Fibroblast of skin of back (primary cell): ENCODE measurements around the gene COPB2.

Source experiments
- DNase-seq: peaks from one replicate; pipeline ENCODE4 v3.0.0-alpha.2; 2013

Gene COPB2

DNA sequence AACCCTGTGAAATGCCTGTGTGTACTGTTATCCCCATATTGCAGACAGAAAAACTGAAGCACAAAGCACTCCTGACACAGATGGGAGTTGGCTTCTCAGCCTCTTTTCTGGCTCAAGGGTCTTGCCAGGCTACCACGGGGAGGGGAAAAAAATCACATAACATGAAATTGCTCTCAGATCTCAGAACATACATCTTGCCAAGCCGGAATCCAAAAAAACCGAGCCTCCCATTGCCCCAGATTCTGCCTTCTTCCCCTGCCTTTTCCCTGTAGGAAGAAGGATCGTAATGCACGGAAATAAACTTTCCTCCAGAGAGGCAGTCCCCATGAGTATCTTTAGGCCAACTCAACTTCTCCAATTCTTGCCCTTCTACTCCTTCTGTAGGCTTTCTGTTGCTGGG is 62.2 kb downstream of the COPB2 start:
- no peak for DNase-seq

DNA sequence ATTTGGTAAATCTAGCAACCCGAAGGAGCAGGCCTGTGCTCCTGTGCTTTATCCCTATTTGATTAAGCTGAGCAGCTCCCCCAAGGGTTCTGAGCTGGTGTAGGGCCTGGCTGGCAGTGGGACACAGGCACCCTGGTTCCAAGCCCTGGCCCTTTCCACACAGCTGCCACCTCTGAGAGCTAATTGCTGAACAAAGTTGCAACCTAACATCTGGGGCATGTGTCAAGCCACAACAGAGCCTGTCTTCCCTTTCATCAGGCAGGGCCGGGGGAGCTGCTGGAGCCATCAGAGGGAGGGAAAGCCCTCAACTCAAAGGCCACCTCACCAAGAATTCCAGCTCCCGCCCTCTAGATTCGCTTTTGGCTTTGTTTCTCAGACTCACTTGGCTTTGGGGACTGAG is 62.7 kb downstream of the COPB2 start:
- DNase-seq, result no peak

DNA sequence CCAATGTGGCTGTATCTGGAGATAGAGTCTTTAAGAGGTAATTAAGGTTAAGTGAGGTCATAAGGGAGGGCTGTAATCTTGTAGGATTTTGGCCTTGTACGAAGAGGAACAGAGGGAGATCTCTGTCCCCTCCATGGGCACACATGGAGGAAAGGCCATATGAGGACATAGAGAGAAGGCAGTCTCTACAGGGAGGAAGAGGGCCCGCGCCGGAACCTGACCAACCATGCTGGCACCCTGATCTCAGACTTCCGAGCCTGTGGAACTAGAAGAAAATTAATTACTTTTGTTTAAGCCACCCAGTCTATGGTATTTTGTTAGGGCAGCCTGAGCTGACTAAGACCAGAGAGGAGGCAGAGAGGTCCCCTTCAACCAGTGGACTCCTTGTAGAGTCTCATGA is 63.3 kb downstream of the COPB2 start:
- DNase-seq, result no peak

DNA sequence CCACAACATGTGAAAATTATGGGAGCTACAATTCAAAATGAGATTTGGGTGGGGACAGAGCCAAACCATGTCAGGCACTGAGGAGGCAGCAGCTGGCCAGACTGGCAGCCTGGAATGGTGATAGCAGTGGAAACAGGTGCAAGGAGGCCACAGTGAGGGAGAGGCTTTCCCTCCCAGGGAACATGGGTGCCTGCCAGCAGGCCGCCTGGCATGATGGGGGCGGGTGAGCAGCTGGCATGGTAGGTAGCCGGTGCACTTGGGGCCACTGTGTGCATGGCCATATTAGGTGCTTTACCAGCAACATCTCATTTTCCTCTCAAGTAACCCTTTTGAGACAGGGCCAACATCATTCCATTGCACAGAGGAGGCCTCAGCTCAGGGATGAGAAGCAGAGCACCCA is 63.9 kb downstream of the COPB2 start:
- DNase-seq, result no peak

DNA sequence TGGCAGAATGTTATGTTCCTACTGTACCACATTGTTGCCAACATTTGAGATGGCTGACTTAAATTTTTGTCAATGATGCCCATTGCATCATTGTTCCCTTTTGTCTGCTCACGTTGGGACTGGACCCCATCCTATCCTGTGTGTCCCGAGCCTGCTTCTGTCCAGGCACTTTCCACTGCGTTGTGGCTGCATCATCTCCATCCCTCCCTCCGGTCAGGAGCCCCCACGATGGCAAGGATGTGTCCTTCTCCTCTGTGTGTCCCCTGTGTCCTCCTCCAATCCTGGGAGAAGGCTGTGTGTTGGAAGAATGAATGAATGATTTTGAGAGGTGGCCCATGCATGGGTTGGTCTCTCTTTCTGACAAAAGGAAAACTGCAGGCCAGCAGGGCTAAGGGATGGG is 65.0 kb downstream of the COPB2 start:
- DNase-seq, result no peak

DNA sequence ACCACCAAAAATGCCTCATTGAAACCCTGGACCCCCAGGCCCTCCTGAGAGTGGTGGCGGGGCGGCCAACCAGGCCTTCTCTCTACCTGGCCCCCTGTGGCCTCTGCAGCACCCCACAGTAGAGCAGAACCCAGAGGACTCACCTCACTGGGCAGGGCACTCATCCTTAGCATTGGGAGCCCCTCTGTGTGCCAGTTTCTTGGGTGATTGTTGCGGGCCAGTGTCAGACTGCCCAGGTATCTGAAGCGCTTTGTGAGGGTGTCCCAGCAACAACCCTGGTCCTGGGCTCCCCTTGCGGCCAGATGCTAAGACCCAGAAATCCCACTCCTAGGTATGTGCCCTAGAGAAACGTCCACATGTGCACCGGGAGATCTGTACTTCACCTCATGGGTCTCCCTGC is 66.3 kb downstream of the COPB2 start:
- DNase-seq, result no peak

DNA sequence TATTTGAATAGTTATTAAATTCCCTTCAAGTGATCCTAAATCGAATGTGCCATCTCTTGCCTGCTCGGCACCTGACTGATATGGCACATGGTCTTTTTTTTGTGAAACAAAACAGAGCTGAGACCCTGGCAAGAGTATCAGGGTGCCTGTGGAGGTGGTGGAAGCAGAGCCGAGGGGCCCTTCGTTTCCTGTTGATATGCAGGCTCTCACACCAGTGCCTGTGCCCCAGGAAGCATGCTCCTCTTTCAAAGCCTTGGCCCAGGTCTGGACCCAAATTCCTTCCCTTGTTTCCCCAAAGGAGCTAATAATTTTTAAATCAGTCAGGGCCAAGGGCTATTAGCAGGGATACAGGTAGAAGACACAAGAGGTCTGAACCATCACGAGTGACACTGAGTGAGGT is 67.1 kb downstream of the COPB2 start:
- no peak for DNase-seq

DNA sequence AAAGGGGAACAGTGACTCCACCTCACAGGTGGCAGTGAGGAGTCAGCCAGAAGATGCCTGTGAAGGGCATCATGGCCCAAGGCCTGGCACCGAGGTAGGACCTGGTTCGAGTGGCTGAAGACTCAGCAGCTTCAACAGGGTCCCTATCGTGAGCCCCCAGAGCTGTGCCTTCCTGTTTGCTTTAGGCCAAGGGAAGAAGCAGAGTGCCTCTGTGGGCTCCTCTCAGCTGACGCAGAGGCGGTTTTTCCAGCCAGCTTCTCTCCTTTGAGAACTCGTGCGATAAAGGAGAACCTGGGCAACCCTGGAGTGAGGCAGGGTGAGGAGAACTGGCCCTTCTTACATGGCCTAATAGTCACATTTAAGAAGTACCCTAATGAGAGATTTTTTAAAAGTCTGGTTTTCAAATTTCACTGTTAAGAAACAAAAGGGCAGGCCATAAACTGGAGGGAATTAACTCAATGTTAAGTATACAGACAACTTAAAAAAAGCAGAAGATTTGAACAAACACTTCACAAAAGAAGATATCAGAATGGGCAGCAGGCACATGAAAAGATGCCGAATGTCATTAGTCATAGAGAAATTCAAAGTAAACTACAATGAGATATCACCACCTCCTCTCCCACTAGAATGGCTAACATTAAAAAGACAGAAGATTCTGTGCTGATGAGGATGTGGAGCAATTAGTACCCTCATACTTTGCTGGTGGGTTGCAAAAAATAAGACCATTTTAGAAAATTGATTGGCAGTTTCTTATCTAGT is 68.7 kb downstream of the COPB2 start:
- no peak for DNase-seq

DNA sequence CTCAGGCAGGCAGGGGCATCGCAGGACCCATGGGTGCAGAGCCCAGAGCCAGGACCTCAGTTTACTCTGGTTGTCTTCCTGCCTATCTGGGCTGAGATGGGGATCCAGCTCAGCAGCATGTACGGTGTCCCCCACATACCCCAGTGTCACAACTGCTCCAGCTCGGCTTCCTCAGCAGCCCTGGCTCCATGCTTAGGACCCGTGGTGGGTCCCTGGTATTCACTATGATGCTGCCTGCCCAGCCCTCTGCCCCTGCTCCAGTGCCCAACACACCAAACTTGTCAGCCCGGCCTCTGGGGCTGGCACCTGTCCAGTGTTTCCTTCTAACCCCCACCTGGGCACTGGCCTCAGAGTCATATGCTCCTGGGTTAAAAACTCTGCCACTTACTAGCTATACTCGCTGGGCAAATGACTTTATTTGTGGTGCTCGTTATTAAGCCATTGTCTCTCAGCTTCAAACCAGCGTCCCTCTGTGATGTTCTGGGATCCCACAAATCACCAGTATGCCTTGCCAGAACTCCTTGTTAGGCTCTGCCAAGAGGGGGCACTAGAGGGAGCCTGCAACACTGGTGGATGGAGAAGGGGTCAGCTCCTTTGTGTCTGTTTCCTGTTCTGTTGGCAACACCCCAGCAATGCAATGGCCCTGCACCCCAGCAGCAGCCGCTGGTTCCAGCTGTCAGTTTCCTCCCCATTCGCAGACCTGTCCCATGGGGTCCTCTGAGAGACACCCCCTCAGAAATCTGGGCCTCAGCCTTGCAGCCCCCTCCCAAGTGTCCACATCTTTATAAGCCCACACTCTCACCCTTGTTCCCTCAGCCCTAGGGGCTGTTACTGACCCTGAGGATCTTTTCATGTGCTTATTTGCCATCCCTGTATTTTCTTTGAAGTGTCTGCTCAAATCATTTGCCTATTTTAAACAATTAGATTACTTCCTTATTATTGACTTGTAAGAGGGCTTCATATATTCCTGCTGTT is 69.7 kb downstream of the COPB2 start:
- DNase-seq, result no peak

DNA sequence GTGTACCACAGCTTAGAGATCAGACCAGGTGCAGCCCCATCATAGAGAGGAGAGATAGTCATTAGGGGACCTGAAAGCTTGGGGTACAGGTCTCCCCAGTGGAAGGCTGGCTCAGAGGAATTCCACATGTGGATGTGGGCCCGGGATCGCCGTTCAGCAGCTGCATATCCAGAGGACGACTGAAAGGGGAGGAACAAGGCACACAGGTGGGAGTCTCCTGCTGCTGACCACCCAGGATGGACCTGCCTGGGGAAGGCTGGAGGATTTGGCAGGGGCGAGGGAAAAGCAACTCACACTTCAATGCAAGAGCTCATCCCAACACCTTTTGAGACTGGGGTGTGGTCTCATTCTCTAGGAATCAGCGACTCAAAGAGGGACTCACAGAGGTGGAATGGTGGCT is 70.6 kb downstream of the COPB2 start:
- DNase-seq, result no peak

DNA sequence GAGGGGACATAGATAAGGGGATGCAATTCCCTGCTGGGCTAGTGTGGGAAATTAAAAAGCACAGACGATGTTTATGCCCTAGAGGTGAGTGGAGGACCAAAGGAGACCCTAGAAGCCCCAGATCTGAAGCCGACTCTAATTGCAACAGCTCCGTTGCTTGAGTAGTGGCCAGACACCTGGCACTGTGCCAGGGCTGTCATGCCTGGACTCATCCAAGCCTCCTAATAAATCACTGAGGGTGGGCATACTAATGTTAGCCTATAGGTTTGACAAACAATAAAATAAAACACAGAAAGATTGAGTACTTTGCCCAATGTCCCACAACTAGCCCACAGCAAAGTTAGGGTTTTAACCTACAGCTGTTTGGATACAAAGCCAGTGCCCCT is 71.0 kb downstream of the COPB2 start:
- DNase-seq, result no peak

DNA sequence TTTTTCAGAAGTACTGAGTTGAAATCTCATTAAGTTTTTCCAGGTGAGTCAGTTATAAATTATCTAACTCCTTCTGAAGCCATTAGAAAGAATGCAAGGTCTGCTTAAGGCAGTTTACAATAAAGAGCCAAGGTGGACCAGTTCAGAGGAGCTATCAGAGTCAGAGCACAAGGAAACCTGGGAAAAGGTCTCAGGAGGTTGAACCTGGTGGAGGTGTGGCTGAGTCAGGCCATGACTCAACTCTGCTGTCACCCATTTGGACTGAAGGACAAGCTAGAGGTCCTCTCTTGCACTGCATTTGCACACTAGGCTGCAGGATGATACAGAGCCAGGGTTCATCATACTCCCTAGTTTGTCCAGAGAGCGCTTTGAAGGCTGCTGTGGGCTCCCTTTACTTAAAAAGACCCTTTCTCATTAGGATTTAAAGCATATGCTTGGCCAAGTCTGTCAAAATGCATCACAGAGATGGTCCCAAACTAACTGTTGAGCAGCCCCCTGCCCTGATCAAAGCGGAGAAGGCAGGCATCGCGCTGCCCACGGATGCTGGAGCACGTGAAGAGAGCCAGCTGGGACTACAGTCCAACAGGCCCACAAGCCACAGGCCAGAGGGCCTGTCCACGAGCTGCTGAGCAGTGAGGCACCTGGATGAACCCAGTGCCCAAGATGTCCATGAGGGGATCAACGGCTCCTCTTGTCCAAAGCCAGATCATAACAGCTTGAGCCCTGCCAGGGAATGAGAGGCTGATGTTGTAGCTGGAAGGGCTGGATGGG is 71.6 kb downstream of the COPB2 start:
- DNase-seq, result no peak

DNA sequence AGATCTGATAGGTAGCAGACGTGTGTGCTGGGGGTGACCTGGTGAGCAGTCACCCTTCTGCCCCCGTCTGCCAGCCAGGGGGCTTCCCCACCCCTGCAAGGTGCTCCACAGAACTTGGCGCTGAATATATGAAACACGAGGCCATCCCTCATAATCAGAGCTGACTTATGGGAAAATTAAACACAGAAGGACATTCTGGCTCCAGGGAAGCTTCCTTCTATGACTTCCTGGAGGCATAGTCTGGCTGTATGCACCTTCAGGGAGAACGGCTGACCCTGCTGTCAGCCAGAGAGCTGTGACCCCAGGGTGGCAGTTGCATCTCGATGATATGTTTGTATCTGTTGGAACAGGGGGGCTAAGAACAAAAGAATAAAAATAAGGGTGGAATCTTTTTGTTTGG is 72.2 kb downstream of the COPB2 start:
- DNase-seq, result no peak

DNA sequence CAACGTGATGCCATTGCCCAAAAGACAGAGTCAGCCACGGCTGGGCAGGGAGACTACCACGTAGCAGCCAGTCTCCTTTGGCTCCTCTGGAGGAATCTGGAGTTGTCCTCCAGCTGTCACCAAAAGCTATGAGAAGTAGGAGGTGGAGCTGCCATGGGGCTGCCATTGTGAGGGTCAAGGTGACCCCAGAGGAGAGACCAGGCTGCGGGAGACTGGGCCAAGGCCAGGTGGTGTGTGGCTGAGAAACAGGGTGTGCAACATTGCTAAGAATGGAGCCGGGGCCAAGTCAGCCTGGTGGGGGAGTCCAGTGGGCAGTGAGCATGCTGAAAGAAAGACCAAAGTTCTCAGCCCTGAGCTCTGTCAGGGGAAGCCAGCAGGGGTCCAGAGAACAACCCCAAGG is 75.5 kb downstream of the COPB2 start:
- DNase-seq, result no peak

DNA sequence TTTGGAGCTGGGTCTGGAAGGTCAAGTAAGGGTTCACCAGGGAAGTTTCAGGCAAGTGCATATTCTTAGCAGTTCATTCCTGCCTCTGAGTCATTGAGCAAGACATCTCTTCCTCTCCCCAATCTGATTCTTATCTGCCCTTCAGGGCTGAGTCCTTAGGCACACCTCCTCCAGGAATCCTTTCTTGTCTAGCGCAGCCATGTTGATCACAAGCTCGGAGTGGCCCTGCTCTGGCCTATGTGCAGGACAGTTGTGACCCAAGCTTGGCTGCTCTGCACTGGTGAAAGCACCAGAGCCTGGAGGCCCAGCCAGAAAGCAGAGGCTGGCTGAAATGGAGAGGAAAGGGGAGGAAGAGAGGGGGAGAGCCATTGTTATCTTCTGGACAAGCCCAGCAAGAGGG is 76.5 kb downstream of the COPB2 start:
- DNase-seq, result peak; percentile 48

DNA sequence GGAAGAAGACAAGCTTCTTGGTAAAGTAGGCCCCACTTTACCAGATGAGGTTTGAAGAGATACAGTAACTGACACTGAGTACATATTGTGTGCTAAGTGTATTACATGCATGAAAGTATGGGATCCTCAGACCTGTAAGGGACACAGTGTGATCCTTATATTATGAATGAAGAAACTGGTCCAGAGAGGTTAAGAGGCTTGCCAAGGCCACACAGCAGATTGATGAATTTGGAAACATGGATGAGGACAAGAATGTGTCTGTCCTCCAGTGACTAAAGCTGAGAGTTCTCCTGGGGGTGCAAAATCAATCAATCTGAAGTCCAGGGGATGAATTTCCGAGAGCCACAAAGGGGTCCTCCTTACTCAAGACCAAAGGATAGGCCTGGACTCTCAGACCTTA is 77.0 kb downstream of the COPB2 start:
- DNase-seq, result no peak

DNA sequence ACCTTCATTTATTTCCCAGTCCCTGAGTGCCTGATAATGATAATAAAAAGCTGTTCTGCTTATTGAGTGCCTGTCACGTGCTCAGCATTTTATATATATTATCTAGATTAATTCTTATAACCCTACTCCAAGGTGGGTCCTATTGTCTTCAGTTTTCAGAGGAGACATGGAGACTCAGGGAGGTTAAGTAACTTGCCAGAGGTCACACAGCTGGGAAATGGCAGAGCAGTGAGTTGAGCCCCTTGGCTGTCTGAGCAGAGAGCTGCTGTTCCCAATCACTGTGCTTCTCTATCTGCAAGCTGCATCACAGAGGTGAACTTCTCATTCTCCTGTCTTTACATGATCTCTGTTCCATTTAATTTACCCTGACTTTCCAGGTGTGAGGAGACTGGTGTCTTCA is 77.9 kb downstream of the COPB2 start:
- no peak for DNase-seq

DNA sequence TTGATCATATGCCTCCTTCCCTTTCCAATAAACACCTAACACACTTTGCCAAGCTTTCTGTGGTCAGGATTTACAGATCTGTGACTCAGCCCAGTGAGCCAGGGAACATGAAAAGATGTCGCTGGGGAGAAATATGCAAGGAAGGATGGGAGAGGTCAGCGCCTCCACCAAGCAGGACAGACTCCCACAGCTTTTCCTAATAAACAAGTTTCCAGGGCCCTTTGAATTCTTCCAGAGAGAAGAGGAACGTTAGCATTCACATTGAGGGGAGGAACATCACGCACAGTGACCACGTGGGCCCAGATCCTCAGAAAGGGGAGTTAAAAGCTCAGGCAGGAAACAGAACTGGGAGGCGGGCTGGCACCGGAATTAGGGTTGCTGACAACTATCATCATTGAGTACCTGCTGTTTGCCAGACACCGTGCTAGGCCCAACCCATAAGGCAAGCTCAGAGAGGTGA is 78.9 kb downstream of the COPB2 start:
- DNase-seq, result peak; percentile 86

DNA sequence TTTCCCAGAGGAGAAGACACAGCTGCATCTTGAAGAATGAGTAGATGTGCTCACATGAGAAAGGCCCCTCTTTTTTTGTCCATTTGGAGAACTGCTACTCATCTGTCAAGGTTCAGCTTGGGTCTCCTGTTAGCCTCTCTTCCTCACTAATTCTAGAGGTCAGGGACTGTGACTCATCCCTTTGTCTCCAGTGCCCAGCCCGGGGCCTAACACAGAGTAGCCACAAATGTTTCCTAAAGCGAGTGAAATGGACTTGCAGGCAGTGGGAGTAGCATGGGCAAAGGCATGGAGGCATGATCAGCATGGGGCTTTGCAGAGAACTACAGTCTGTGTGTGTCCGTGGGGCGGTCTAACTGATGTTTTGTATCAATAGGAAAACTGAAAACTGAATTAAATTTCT is 79.6 kb downstream of the COPB2 start:
- DNase-seq, result peak; percentile 41

DNA sequence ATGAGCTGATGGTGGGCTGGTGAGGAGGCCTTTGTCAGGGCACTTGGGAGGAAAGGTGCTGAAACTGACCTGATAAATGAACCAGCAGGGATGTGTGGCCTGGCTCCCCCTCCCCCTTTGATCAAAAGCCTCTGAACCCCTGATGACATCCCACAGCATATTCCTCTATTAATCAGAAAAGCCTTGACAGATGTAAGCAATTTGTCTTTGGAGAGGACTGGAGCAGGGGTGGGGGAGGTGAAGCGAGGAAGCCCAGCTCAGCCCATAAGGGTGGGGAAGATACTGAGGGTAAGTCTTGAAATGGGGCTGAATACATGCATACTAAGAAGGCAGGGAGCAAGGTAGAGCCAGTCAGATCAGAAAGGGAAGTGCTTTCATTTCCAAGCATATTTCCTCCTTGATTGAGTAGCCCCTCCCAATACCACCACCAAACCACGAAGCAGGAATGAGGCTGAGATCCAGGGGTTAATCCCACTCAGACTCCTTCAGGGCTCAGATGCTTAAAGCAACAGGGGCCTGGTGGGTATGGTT is 80.3 kb downstream of the COPB2 start:
- DNase-seq, result no peak

DNA sequence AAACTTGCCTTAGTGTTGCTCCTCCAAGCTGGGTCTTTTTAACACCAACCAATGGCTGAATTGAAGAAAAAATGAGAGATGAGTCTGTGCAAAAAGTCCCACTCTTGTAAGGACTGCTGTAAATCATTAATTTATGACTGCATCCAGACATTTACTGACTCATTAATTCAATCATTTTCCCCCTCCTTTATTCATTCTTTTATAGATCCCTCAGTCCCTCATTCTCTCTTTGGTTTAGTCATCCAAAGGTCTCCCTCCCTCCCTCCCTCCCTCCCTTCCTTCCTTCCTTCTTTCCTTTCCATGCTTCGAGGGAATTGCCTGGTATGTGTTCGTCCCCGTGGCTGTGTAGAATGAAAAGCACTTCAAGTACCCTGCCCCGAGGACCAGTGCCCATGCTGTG is 80.9 kb downstream of the COPB2 start:
- DNase-seq, result peak; percentile 42

DNA sequence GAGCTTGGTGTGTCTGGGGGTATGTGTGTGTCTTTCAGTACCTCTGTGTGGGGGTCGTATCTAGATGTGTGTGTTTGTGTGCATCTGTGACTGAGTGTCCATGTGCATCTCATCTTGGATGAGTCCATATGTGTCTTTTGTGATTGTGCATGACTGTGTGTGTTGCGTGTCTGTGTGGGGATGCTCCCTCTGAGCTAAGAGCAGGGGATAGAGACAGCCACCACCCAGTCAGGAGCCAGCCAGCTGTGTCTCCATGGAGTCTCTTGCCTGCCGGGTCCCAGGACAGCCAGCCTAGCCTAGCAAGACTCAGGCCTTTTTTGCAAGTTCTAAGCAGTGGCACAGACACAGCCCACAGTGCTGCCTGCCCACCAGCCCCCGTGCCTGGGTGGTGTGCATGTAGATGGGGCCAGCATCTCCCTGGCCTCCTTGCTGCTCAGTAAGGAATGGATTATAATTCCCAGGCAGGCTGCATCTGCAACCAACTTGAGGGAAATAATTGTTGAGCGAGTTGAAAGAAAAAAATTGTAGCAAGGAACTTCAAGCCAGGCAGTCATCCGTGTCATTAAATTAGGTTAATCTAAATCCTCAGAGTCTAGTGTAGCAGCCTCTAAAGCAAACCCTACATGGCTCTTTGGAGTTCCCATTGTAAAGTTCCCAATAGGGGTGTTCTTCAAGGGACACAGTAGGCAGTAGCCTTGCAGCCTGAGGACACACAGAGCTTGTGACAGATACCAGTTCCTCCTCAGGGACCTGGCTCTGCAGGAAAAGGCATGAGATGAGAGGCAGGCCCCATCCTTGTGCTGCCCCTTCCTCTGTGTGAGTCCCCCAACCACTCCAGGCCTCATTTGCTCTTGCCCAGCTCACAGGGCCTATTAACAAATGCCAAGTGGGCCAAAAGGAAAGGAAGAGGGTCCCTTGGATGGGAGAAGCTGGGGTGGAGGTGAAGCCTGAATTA is 81.6 kb downstream of the COPB2 start:
- DNase-seq, result no peak
